ENCODE results near the gene CHTOP.

The CHTOP gene

DNA sequence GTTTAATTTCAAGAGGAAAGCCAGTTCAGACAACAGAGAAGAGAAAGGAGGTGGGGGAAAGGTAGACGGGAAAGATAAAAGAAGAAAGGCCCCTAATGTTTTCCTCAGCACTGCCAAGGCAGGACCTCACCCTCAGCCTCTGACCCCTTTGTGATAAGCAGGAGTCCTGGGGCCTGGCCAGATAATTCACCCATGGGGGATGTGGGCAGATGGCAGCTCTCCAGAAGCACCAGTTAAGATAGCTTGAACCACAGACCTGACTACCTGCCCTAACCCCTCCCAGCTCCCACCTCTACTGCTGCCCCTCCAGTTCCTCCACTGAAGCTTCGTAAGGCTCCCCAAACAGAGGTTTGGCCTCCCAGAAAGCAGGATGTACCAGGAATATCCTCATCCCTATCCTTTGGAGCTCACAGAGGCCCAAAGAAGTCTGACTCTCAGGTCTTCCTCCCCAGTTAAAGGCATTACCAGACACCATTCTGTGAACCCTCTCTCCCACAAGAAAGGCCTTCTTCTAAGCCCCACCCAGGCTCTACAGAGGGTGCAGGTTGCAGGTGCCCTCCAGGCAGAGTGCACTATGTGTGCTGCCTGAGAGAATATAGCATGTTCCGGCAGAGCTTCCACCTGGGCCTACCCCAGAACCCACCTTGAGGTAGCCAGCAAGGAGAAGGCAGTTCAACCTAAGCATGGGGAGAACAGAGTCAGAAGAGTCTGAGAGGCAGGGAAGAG, 15.4 kb downstream of the CHTOP start:
- Histone ChIP-seq H3K27me3 (ENCODE audit: low read depth, low read length) (no peaks in the 10 kb centered on the region), H3K79me2 (ENCODE audit: low read length) (no peaks in the 10 kb centered on the region), H3K4me3 (ENCODE audit: low read length) (no peak overlapping the region), H3K9me3 (ENCODE audit: insufficient read depth, low read length) (no peaks in the 10 kb centered on the region), H3K27ac (ENCODE audit: low read length) (no peak overlapping the region), H3K9ac (ENCODE audit: low read length) (no peak overlapping the region), H4K20me1 (ENCODE audit: insufficient read depth, low read length) (no peaks in the 10 kb centered on the region), H2AFZ (ENCODE audit: low read depth, low read length) (no peak overlapping the region), H3K4me1 (ENCODE audit: low read length) (peaks cover 5% of the 10 kb centered on the region; the same call in 1 of the 2 replicates), H3K36me3 (replicated peaks; ENCODE audit: low read depth, low read length) (peaks cover 34% of the 10 kb centered on the region), H3K4me2 (ENCODE audit: low read length) (no peak overlapping the region)
- TF ChIP-seq EZH2phosphoT487 (IDR thresholded peaks at IDR 0.05; ENCODE audit: low read depth), result no peak
- TF ChIP-seq, protein P1, sequence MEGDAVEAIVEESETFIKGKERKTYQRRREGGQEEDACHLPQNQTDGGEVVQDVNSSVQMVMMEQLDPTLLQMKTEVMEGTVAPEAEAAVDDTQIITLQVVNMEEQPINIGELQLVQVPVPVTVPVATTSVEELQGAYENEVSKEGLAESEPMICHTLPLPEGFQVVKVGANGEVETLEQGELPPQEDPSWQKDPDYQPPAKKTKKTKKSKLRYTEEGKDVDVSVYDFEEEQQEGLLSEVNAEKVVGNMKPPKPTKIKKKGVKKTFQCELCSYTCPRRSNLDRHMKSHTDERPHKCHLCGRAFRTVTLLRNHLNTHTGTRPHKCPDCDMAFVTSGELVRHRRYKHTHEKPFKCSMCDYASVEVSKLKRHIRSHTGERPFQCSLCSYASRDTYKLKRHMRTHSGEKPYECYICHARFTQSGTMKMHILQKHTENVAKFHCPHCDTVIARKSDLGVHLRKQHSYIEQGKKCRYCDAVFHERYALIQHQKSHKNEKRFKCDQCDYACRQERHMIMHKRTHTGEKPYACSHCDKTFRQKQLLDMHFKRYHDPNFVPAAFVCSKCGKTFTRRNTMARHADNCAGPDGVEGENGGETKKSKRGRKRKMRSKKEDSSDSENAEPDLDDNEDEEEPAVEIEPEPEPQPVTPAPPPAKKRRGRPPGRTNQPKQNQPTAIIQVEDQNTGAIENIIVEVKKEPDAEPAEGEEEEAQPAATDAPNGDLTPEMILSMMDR (IDR thresholded peaks at IDR 0.05; ENCODE audit: low read depth, low read length), result no peak

- H3K79me2 ChIP-seq (ENCODE audit: low read length), result no peaks in the 10 kb centered on the region
- peaks cover 5% of the 10 kb centered on the region; the same call in 1 of the 2 replicates for H3K4me1 ChIP-seq (ENCODE audit: low read length)
- H3K9me3 ChIP-seq (ENCODE audit: insufficient read depth, low read length), result no peaks in the 10 kb centered on the region
- no peak overlapping the region for H3K4me3 ChIP-seq (ENCODE audit: low read length)
- no peak overlapping the region for H3K4me2 ChIP-seq (ENCODE audit: low read length)
- H3K36me3 ChIP-seq (replicated peaks; ENCODE audit: low read depth, low read length), result peaks cover 29% of the 10 kb centered on the region
- no peaks in the 10 kb centered on the region for H3K27me3 ChIP-seq (ENCODE audit: low read depth, low read length)
- TF ChIP-seq, protein P1 (IDR thresholded peaks at IDR 0.05; ENCODE audit: low read depth, low read length), result no peak
- no peak for TF ChIP-seq EZH2phosphoT487 (IDR thresholded peaks at IDR 0.05; ENCODE audit: low read depth)
- H3K27ac ChIP-seq (ENCODE audit: low read length), result no peak overlapping the region
- H3K9ac ChIP-seq (ENCODE audit: low read length), result no peak overlapping the region
- no peaks in the 10 kb centered on the region for H4K20me1 ChIP-seq (ENCODE audit: insufficient read depth, low read length)
- no peak overlapping the region for H2AFZ ChIP-seq (ENCODE audit: low read depth, low read length)
Measured at GRCh38 chr1:153649863-153650235, 16.0 kb downstream of the CHTOP start.

DNA sequence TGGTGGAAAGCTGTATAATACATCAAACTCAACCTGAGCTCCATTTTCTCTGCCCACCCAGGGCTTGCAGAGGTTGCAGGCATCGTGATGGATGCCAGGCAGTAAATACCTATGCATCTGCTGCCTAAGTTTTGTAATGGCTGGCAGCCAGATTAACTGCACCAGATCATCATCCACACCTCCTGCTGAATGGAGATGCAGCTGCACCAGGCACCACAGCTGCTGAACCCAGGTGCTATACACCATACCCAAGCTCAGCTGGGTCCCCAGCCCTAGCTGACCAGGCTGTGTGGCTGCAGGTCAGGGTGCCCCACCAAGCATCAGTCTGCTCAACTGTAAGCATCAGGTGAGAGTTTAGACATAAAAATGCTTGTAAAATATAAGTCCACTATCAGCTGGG, 17.9 kb downstream of the CHTOP start:
- Histone ChIP-seq H3K79me2 (ENCODE audit: low read length) (no peaks in the 10 kb centered on the region), H2AFZ (ENCODE audit: low read depth, low read length) (no peak overlapping the region), H3K4me3 (ENCODE audit: low read length) (no peak overlapping the region), H3K4me2 (ENCODE audit: low read length) (no peak overlapping the region), H4K20me1 (ENCODE audit: insufficient read depth, low read length) (no peaks in the 10 kb centered on the region), H3K27me3 (ENCODE audit: low read depth, low read length) (no peaks in the 10 kb centered on the region), H3K4me1 (ENCODE audit: low read length) (peaks cover 5% of the 10 kb centered on the region; the same call in 1 of the 2 replicates), H3K9ac (ENCODE audit: low read length) (no peak overlapping the region), H3K9me3 (ENCODE audit: insufficient read depth, low read length) (no peaks in the 10 kb centered on the region), H3K36me3 (replicated peaks; ENCODE audit: low read depth, low read length) (peaks cover 11% of the 10 kb centered on the region), H3K27ac (ENCODE audit: low read length) (no peak overlapping the region)
- no peak for TF ChIP-seq EZH2phosphoT487 (IDR thresholded peaks at IDR 0.05; ENCODE audit: low read depth)
- TF ChIP-seq, protein P1 (IDR thresholded peaks at IDR 0.05; ENCODE audit: low read depth, low read length), result no peak

- Histone ChIP-seq H2AFZ (ENCODE audit: low read depth, low read length) (peak overlapping the region; percentile 61), H3K9ac (ENCODE audit: low read length) (no peak overlapping the region), H3K4me3 (ENCODE audit: low read length) (no peak overlapping the region), H3K9me3 (ENCODE audit: insufficient read depth, low read length) (no peaks in the 10 kb centered on the region), H3K4me2 (ENCODE audit: low read length) (peak overlapping the region; percentile 1; the same call in 1 of the 2 replicates), H3K4me1 (ENCODE audit: low read length) (peaks cover 8% of the 10 kb centered on the region; the same call in 1 of the 2 replicates), H3K27me3 (ENCODE audit: low read depth, low read length) (no peaks in the 10 kb centered on the region), H3K79me2 (ENCODE audit: low read length) (no peaks in the 10 kb centered on the region), H3K27ac (ENCODE audit: low read length) (no peak overlapping the region), H3K36me3 (replicated peaks; ENCODE audit: low read depth, low read length) (peaks cover 2% of the 10 kb centered on the region), H4K20me1 (ENCODE audit: insufficient read depth, low read length) (no peaks in the 10 kb centered on the region)
- TF ChIP-seq, protein P1 (IDR thresholded peaks at IDR 0.05; ENCODE audit: low read depth, low read length), result no peak
- no peak for TF ChIP-seq EZH2phosphoT487 (IDR thresholded peaks at IDR 0.05; ENCODE audit: low read depth)
Measured at GRCh38 chr1:153652805-153653500, 19.1 kb downstream of the CHTOP start.
